AG04450 (cell line): ENCODE measurements around the gene ALDH16A1. TPM values are rescaled to one million over a fixed set of nuclear protein-coding genes. Genes with fewer than 3 reads are reported as not detected.

ENCODE experiments used
- CTCF ChIA-PET: fragments of 300-600, 350-600 bp; formaldehyde crosslinking; extraction: SDS; loops from one replicate; lab custom pipeline; 2022; ENCODE audit warnings: antibody characterized with exemption, inconsistent platforms; lab: Charles Lee
- POLR2A ChIA-PET: fragments of 350-600 bp; formaldehyde crosslinking; extraction: SDS; loops from one replicate; lab custom pipeline; 2021; ENCODE audit warnings: antibody characterized with exemption, inconsistent platforms; lab: Yijun Ruan, JAX
- DNase-seq: peaks from one replicate; pipeline ENCODE4 v3.0.0-alpha.2; 2011; ENCODE audit warnings: low read depth, low spot score
- H3K27ac ChIP-seq: one replicate; pipeline ENCODE4 v1.5.1; 2012; ENCODE audit warnings: low read depth, low read length, control low read depth
- H3K27me3 ChIP-seq: one replicate; pipeline ENCODE4 v1.6.0; 2012; ENCODE audit warnings: low read length; ENCODE audit not compliant: control insufficient read depth, insufficient read depth
- H3K4me3 ChIP-seq: 2 replicates; pipeline ENCODE4 v1.5.1; 2011; ENCODE audit warnings: mild to moderate bottlenecking, low read depth, low read length, control low read depth
- H3K9me3 ChIP-seq: 2 replicates; pipeline ENCODE4 v1.5.1; 2012; ENCODE audit warnings: low read length; ENCODE audit not compliant: control insufficient read depth, insufficient read depth
- CTCF ChIP-seq: IDR thresholded peaks from 2 replicates; pipeline ENCODE4 v1.5.1; 2011; ENCODE audit warnings: low read depth, low read length, control low read depth, inconsistent platforms
- polyA plus RNA-seq: library from polyadenylated mRNA; depleted of rRNA; stranded (reverse); fragments of >200 nt; gene quantifications from 2 replicates; pipeline ENCODE4 v1.2.3, GENCODE V29; 2011; rRNA removed
- small RNA-seq: library from RNA; depleted of rRNA; stranded (forward); fragments of <200 nt; gene quantifications from one replicate; pipeline ENCODE3, GENCODE V24; 2012; ENCODE audit warnings: low read depth; ENCODE audit not compliant: insufficient read length

The ALDH16A1 gene
- polyA plus RNA-seq, 1 experiment, result 4.1 TPM

- no peak for DNase-seq
- TF ChIP-seq CTCF, result no peak
- POLR2A ChIA-PET, result no interaction called here
Observed at GRCh38 chr19:49515767-49516166, 62.7 kb downstream of the ALDH16A1 start.

GRCh38 chr19:49518033-49518432 is 65.0 kb downstream of the ALDH16A1 start:
- POLR2A ChIA-PET, result interaction anchor here (1.7 kb wide), 1 partner anchor 10 kb away, joined by 4 read pairs; the partner anchor contains the start of gene RCN3
- no peak overlapping the region for H3K4me3 ChIP-seq
- H3K9me3 ChIP-seq, result no peaks in the 10 kb centered on the region
- no peak overlapping the region for H3K27ac ChIP-seq
- no peaks in the 10 kb centered on the region for H3K27me3 ChIP-seq
- no peak for TF ChIP-seq CTCF
- CTCF ChIA-PET, result interaction anchor here (1.0 kb wide), 1 partner anchor 29 kb away, joined by 3 read pairs; no protein-coding TSS in a partner anchor
- no peak for DNase-seq

More at GRCh38 chr19:49515767-49516166, 62.7 kb downstream of the ALDH16A1 start:
- Histone ChIP-seq H3K27ac (no peak overlapping the region), H3K4me3 (no peak overlapping the region), H3K9me3 (no peaks in the 10 kb centered on the region), H3K27me3 (no peaks in the 10 kb centered on the region)
- CTCF ChIA-PET, result interaction anchor here (0.6 to 1.7 kb wide), 3 partner anchors 31 to 1209 kb away, joined by 4 to 8 read pairs (median 4); no protein-coding TSS in a partner anchor

Small RNA genes lying within 50 kb of the gene (small RNA-seq; reads per million reads assigned to genes)
- gene COX6CP7 (not detected), gene MIR150 (0.81 reads per million), gene SNORD32A (not detected), gene SNORD33 (not detected), gene SNORD34 (not detected), gene SNORD35A (not detected), gene SNORD35B (not detected)

Other genes with a start within 250 kb of the ALDH16A1 start
- gene SLC6A16, start 128.0 kb upstream of the ALDH16A1 start, polyA plus RNA-seq, result 1.5 and 1.6 TPM in 2 replicates
- not detected in 2 replicates for gene CD37, start 117.8 kb upstream of the ALDH16A1 start, polyA plus RNA-seq
- gene TEAD2, start 90.8 kb upstream of the ALDH16A1 start, polyA plus RNA-seq, result 32.8 and 41.7 TPM in 2 replicates
- 0.14 TPM in 1 of 2 replicates, not detected in the other for gene DKKL1, start 89.3 kb upstream of the ALDH16A1 start, polyA plus RNA-seq
- gene KASH5, start 65.0 kb upstream of the ALDH16A1 start, polyA plus RNA-seq, result not detected in 2 replicates
- not detected in 2 replicates for gene PTH2, start 29.8 kb upstream of the ALDH16A1 start, polyA plus RNA-seq
- not detected in 2 replicates for gene GFY, start 27.8 kb upstream of the ALDH16A1 start, polyA plus RNA-seq
- 0.02 and 0.04 TPM in 2 replicates for gene SLC17A7, start 11.7 kb upstream of the ALDH16A1 start, polyA plus RNA-seq
- 60.3 and 62.5 TPM in 2 replicates for gene PIH1D1, start 1.4 kb upstream of the ALDH16A1 start, polyA plus RNA-seq
- gene FLT3LG, start 21.0 kb downstream of the ALDH16A1 start, polyA plus RNA-seq, result 3.7 and 5.9 TPM in 2 replicates
- gene RPL13A, start 34.4 kb downstream of the ALDH16A1 start, polyA plus RNA-seq, result 3,816 and 4,938 TPM in 2 replicates
- 1,562 and 2,122 TPM in 2 replicates for gene RPS11, start 43.2 kb downstream of the ALDH16A1 start, polyA plus RNA-seq
- 46.1 and 68.1 TPM in 2 replicates for gene FCGRT, start 59.4 kb downstream of the ALDH16A1 start, polyA plus RNA-seq
- 14.7 and 29.4 TPM in 2 replicates for gene RCN3, start 74.8 kb downstream of the ALDH16A1 start, polyA plus RNA-seq
- gene NOSIP, start 127.3 kb downstream of the ALDH16A1 start, polyA plus RNA-seq, result 43.9 and 77.5 TPM in 2 replicates
- gene PRRG2, start 128.1 kb downstream of the ALDH16A1 start, polyA plus RNA-seq, result 0.31 and 0.35 TPM in 2 replicates
- gene PRR12, start 138.0 kb downstream of the ALDH16A1 start, polyA plus RNA-seq, result 0.36 and 0.66 TPM in 2 replicates
- gene RRAS, start 186.9 kb downstream of the ALDH16A1 start, polyA plus RNA-seq, result 64.2 and 93.3 TPM in 2 replicates
- gene SCAF1, start 189.0 kb downstream of the ALDH16A1 start, polyA plus RNA-seq, result 2.5 and 3.5 TPM in 2 replicates
- 33.5 and 54.9 TPM in 2 replicates for gene IRF3, start 212.6 kb downstream of the ALDH16A1 start, polyA plus RNA-seq
- 8.8 and 10.9 TPM in 2 replicates for gene BCL2L12, start 212.7 kb downstream of the ALDH16A1 start, polyA plus RNA-seq
- gene PRMT1, start 224.0 kb downstream of the ALDH16A1 start, polyA plus RNA-seq, result 287 and 305 TPM in 2 replicates
- 0.19 and 0.33 TPM in 2 replicates for gene ADM5, start 236.4 kb downstream of the ALDH16A1 start, polyA plus RNA-seq
- 20.3 and 24.2 TPM in 2 replicates for gene CPT1C, start 237.9 kb downstream of the ALDH16A1 start, polyA plus RNA-seq